HT-29 (cell line): ENCODE data around the gene PAPSS1. TPM values are rescaled to one million over a fixed set of nuclear protein-coding genes. Genes with fewer than 3 reads are reported as not detected.

ENCODE experiments used
- total RNA-seq: library from RNA; depleted of rRNA; stranded (reverse); fragments of >200 nt; shearing (Covaris generic); gene quantifications from 2 replicates; pipeline ENCODE4 v1.2.3, GENCODE V29; 2014; rRNA removed

Gene PAPSS1
- total RNA-seq, 1 experiment from 2014 or later, result 23.4 TPM

Other genes starting within 250 kb of the PAPSS1 start
- gene SGMS2, start 104.7 kb upstream of the PAPSS1 start, total RNA-seq, result 88.1 and 133 TPM in 2 replicates
- 0.34 and 0.64 TPM in 2 replicates for gene CYP2U1, start 211.3 kb upstream of the PAPSS1 start, total RNA-seq